Uterus (tissue), 4 donors: ENCODE results near the gene CLSTN1. TPM values are rescaled to one million over a fixed set of nuclear protein-coding genes. Genes with fewer than 3 reads are reported as not detected.
A peak's percentile ranks its signal among the peaks of the same experiment; 100 is the strongest.

ENCODE experiments used
- DNase-seq, 2 donors: peaks; one replicate each; pipeline ENCODE4 v3.0.0-alpha.2; 2019 to 2020
- H3K27ac ChIP-seq, 2 donors: fragments of 200-600 bp; sonication (generic); 1 replicate in 1 of 2; 2 replicates in 1 of 2; pipeline ENCODE4 v1.5.1; 2016 to 2018
- H3K27me3 ChIP-seq, 2 donors: fragments of 200-600 bp; sonication (generic); one replicate each; pipeline ENCODE4 v1.5.1; 2018 to 2019; ENCODE audit warnings: control low read depth in 1 of 2
- H3K36me3 ChIP-seq, 2 donors: fragments of 200-600 bp; sonication (generic); one replicate each; pipeline ENCODE4 v1.5.1; 2019; ENCODE audit warnings: control low read depth in 1 of 2
- H3K4me1 ChIP-seq, 2 donors: fragments of 200-600 bp; sonication (generic); one replicate each; pipeline ENCODE4 v1.5.1; 2018 to 2019; ENCODE audit warnings: control low read depth in 1 of 2
- H3K4me3 ChIP-seq, 2 donors: fragments of 200-600 bp; sonication (generic); 1 replicate in 1 of 2; 2 replicates in 1 of 2; pipeline ENCODE4 v1.5.1; 2018 to 2019; ENCODE audit warnings: mild to moderate bottlenecking in 1 of 2
- H3K9me3 ChIP-seq, 2 donors: fragments of 200-600 bp; sonication (generic); one replicate each; pipeline ENCODE4 v1.5.1; 2019; ENCODE audit warnings: control low read depth in 1 of 2
- POLR2A ChIP-seq, 2 donors: fragments of 450-650 bp; IDR thresholded peaks; one replicate each; pipeline ENCODE4 v1.6.1; 2016; ENCODE audit warnings: antibody characterized with exemption in 2 of 2, mild to moderate bottlenecking in 1 of 2, moderate library complexity in 1 of 2
- intact Hi-C: fragments of 100-400 bp; cut with DNase I; formaldehyde crosslinking; loops from one replicate; pipeline ENCODE4 v1.15.1; 2023; ENCODE audit warnings: low total_unique reads
- total RNA-seq, 4 donors: library from RNA; depleted of rRNA in 3 of 4; stranded (reverse); fragments of >200 nt in 3 of 4; gene quantifications; one replicate each; pipeline versions ENCODE4 v1.1.0 to v1.2.4, GENCODE V29; 2014 to 2023
- TF ChIP-seq, protein P1 (sequence below), 4 experiments: fragments of 200-600 bp in 2 of 4; fragments of 450-650 bp in 2 of 4; sonication (generic) in 2 of 4; IDR thresholded peaks; one replicate each; pipeline ENCODE4 v1.5.1; 2016 to 2019; ENCODE audit warnings: antibody characterized with exemption in 4 of 4, mild to moderate bottlenecking in 2 of 4, moderate library complexity in 1 of 4
- donor health status: DM: yes; HTN: yes; CAD: no.

The CLSTN1 gene
- total RNA-seq, 4 donors from 2014 or later, result 46.8 to 184 (median 94.0) TPM

- TF ChIP-seq, protein P1, sequence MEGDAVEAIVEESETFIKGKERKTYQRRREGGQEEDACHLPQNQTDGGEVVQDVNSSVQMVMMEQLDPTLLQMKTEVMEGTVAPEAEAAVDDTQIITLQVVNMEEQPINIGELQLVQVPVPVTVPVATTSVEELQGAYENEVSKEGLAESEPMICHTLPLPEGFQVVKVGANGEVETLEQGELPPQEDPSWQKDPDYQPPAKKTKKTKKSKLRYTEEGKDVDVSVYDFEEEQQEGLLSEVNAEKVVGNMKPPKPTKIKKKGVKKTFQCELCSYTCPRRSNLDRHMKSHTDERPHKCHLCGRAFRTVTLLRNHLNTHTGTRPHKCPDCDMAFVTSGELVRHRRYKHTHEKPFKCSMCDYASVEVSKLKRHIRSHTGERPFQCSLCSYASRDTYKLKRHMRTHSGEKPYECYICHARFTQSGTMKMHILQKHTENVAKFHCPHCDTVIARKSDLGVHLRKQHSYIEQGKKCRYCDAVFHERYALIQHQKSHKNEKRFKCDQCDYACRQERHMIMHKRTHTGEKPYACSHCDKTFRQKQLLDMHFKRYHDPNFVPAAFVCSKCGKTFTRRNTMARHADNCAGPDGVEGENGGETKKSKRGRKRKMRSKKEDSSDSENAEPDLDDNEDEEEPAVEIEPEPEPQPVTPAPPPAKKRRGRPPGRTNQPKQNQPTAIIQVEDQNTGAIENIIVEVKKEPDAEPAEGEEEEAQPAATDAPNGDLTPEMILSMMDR (IDR thresholded peaks at IDR 0.05), result no peak
- no peak for TF ChIP-seq POLR2A (IDR thresholded peaks at IDR 0.05)
- Histone ChIP-seq H3K4me1 (no peaks in the 10 kb centered on the region), H3K27ac (no peak overlapping the region), H3K9me3 (peaks cover 0 to 5% of the 10 kb centered on the region in 2 donors), H3K4me3 (no peak overlapping the region), H3K27me3 (no peaks in the 10 kb centered on the region), H3K36me3 (no peaks in the 10 kb centered on the region)
- intact Hi-C loops, result no loop called here
- no peak for DNase-seq
Measured at GRCh38 chr1:9726905-9727595, 96.7 kb downstream of the CLSTN1 start.

GRCh38 chr1:9726406-9726805, 97.4 kb downstream of the CLSTN1 start:
- H3K36me3 ChIP-seq, result no peaks in the 10 kb centered on the region
- peaks cover 0 to 5% of the 10 kb centered on the region in 2 donors for H3K9me3 ChIP-seq
- no peaks in the 10 kb centered on the region for H3K4me1 ChIP-seq
- DNase-seq, result no peak
- no peak overlapping the region for H3K4me3 ChIP-seq
- H3K27ac ChIP-seq, result no peak overlapping the region
- TF ChIP-seq, protein P1 (IDR thresholded peaks at IDR 0.05), result no peak
- no peak for TF ChIP-seq POLR2A (IDR thresholded peaks at IDR 0.05)
- intact Hi-C loops, result no loop called here
- no peaks in the 10 kb centered on the region for H3K27me3 ChIP-seq

DNA sequence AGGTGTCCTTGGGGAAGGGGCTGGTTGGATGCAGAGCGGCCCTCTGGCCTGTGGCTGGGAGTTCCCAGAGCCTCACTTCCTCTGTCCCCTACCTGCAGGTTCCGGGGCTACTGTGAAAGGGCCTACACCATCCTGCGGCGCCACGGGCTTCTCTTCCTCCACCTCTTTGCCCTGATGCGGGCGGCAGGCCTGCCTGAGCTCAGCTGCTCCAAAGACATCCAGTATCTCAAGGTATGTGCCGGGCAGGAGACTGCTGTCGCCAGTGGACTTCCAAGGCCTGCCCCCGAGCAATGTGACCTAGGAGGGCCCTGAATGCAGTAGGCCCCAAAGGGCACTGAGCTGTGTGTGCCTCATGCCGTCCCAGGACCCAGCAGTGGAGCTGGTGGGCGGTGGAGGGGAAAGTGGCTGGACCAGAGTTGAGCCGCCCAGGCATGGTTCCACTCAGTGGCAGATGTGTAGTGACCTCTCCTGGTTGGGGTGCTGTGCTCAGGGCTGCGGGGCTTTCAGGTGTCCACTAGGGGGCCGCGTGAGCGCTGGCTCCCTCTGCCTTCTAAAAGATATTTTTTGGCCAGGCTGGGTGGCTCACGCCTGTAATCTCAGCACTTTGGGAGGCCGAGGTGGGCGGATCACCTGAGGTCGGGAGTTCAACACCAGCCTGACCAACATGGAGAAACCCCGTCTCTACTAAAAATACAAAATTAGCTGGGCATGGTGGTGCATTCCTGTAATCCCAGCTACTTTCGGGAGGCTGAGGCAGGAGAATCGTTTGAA, 98.9 kb downstream of the CLSTN1 start:
- Histone ChIP-seq H3K9me3 (peaks cover 0 to 5% of the 10 kb centered on the region in 2 donors), H3K4me3 (no peak overlapping the region), H3K27me3 (no peaks in the 10 kb centered on the region), H3K36me3 (no peaks in the 10 kb centered on the region), H3K4me1 (no peaks in the 10 kb centered on the region), H3K27ac (no peak overlapping the region)
- no peak for DNase-seq
- intact Hi-C loops, result loop anchor here (5.0 kb wide), 2 partner anchors 47 to 142 kb away; no protein-coding TSS in a partner anchor
- TF ChIP-seq, protein P1 (IDR thresholded peaks at IDR 0.05), result peak; percentile 45 to 69 (median 64)
- no peak for TF ChIP-seq POLR2A (IDR thresholded peaks at IDR 0.05)

DNA sequence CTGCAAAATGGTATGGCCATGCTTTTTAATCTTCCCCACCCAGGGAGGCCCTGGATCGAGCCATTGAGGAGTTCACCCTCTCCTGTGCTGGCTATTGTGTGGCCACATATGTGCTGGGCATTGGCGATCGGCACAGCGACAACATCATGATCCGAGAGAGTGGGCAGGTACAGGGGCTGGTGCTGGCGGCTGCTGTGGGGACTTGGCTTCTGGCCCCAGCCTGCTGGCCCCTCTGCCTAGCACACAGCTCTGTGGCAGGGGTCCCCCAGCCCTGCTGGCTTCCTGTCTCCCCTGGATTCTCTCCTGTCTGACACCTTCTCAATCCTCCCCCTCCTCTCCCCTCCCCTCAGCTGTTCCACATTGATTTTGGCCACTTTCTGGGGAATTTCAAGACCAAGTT, 99.8 kb downstream of the CLSTN1 start:
- no peak overlapping the region for H3K27ac ChIP-seq
- no peaks in the 10 kb centered on the region for H3K36me3 ChIP-seq
- no peaks in the 10 kb centered on the region for H3K27me3 ChIP-seq
- H3K4me1 ChIP-seq, result no peaks in the 10 kb centered on the region
- peaks cover 0 to 5% of the 10 kb centered on the region in 2 donors for H3K9me3 ChIP-seq
- no peak overlapping the region for H3K4me3 ChIP-seq
- no peak for DNase-seq
- no peak for TF ChIP-seq POLR2A (IDR thresholded peaks at IDR 0.05)
- TF ChIP-seq, protein P1 (IDR thresholded peaks at IDR 0.05), result no peak
- intact Hi-C loops, result loop anchor here (5.0 kb wide), 2 partner anchors 48 to 143 kb away; no protein-coding TSS in a partner anchor
